Ascending aorta (tissue), 2 donors: ENCODE results near the gene LACTBL1. TPM values are rescaled to one million over a fixed set of nuclear protein-coding genes. Genes with fewer than 3 reads are reported as not detected.

ENCODE experiments used
- DNase-seq, 2 donors: peaks; one replicate each; pipeline ENCODE4 v3.0.0-alpha.2; 2019; ENCODE audit warnings: low spot score in 2 of 2
- H3K27ac ChIP-seq, 2 donors: fragments of 200-600 bp; sonication (generic); one replicate each; pipeline ENCODE4 v1.5.1; 2016 to 2017; ENCODE audit warnings: mild to moderate bottlenecking in 1 of 2
- H3K27me3 ChIP-seq: fragments of 200-600 bp; sonication (generic); one replicate; pipeline ENCODE4 v1.5.1; 2017
- H3K36me3 ChIP-seq, 2 donors: fragments of 200-600 bp; sonication (generic); one replicate each; pipeline ENCODE4 v1.5.1; 2016
- H3K4me1 ChIP-seq, 2 donors: fragments of 200-600 bp; sonication (generic); one replicate each; pipeline ENCODE4 v1.5.1; 2016 to 2017; ENCODE audit warnings: mild to moderate bottlenecking in 1 of 2
- H3K4me3 ChIP-seq, 2 donors: fragments of 200-600 bp; sonication (generic); one replicate each; pipeline ENCODE4 v1.5.1; 2016 to 2017; ENCODE audit warnings: mild to moderate bottlenecking in 1 of 2
- H3K9me3 ChIP-seq, 2 donors: fragments of 200-600 bp; sonication (generic); one replicate each; pipeline ENCODE4 v1.5.1; 2016
- intact Hi-C: fragments of 100-400 bp; cut with DNase I; formaldehyde crosslinking; loops from one replicate; pipeline ENCODE4 v1.15.1; 2023
- total RNA-seq: library from RNA; depleted of rRNA; stranded (reverse); fragments of >200 nt; gene quantifications from one replicate; pipeline ENCODE4 v1.1.0, GENCODE V29; 2016
- TF ChIP-seq, protein P1 (sequence below), 3 experiments: fragments of 200-600 bp in 2 of 3; fragments of 450-650 bp in 1 of 3; sonication (generic) in 2 of 3; IDR thresholded peaks; one replicate each; pipeline ENCODE4 v1.5.1; 2016 to 2019; ENCODE audit warnings: antibody characterized with exemption in 3 of 3, mild to moderate bottlenecking in 1 of 3, moderate library complexity in 1 of 3

Gene LACTBL1
- total RNA-seq, 1 donor from 2014 or later: not detected

DNA sequence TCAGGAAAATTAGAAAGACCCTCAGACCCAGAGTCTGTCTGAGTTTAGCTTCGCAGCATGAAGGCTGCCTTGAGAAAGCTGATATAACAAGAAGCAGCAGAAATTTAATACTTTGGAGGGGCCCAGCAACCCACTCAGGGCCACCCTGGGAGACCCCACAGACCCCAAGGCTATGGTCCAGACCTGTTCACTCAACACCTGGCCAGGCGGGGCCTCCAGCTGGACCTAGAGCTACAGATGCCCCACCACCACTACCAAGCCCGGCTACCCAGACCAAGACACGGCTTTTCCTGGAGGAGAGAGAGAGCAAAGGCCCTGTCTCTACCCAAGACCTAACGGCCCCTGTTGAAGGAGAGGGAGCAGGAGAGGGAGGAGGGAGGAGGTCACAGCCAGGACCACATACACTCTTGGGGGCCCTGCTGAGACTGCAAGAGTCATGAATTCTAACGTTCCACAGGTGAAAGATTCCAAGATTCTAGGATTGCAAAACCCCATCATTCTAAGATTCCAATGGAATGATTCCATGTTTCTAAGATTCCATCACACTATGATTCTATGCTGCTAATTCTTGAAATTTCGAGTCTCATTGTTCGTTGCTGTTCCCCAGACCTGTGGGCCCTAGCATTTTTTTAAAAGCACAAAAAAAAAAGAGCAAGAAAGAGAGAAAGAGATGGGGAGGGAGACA is 53.2 kb downstream of the LACTBL1 start:
- Histone ChIP-seq H3K36me3 (no peaks in the 10 kb centered on the region), H3K4me3 (no peak overlapping the region), H3K27me3 (no peaks in the 10 kb centered on the region), H3K27ac (no peak overlapping the region), H3K4me1 (no peaks in the 10 kb centered on the region), H3K9me3 (no peaks in the 10 kb centered on the region)
- intact Hi-C loops: no loop called here
- TF ChIP-seq, protein P1, sequence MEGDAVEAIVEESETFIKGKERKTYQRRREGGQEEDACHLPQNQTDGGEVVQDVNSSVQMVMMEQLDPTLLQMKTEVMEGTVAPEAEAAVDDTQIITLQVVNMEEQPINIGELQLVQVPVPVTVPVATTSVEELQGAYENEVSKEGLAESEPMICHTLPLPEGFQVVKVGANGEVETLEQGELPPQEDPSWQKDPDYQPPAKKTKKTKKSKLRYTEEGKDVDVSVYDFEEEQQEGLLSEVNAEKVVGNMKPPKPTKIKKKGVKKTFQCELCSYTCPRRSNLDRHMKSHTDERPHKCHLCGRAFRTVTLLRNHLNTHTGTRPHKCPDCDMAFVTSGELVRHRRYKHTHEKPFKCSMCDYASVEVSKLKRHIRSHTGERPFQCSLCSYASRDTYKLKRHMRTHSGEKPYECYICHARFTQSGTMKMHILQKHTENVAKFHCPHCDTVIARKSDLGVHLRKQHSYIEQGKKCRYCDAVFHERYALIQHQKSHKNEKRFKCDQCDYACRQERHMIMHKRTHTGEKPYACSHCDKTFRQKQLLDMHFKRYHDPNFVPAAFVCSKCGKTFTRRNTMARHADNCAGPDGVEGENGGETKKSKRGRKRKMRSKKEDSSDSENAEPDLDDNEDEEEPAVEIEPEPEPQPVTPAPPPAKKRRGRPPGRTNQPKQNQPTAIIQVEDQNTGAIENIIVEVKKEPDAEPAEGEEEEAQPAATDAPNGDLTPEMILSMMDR (IDR thresholded peaks at IDR 0.05): no peak
- DNase-seq: no peak

DNA sequence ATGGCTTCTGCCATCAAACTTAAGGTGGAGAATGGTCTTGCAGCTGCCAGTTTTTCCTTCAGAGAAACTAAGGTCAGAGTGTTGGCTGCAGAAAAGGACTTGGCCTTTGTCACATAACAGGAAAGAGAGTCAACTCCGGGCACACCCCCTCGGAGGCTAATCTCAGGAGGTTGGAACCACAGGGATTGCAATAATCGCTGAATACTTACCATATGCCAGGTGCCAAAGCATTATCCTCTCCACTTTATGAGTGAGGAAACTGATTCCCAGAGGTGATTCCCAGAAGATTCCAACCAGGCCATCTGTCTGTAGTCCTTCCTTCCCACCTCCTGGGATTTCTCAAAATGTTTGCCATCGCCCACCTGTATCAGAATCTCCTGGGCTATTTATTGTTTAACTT is 54.0 kb downstream of the LACTBL1 start:
- DNase-seq: no peak

DNA sequence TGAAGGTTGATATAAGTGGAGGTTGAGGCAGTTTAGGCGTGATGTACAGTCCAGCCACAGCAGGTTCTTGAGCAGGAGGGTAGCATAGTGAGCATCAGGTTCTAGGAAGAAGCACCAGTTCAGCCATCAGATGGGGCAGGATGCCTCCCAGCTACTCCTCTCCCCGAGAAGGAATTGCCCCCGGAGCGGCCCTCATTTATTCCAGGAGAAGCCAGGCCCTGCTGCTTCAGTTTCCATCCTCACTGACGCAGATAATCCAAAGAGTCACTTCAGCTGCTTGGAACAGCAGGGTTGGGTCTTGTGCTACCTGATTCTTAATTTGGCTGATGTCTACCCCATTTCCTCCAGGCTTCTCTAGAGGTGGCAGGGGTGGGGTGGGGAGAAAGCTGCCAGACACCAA is 54.7 kb downstream of the LACTBL1 start:
- Histone ChIP-seq H3K9me3 (no peaks in the 10 kb centered on the region), H3K4me3 (no peak overlapping the region), H3K27me3 (no peaks in the 10 kb centered on the region), H3K27ac (no peak overlapping the region), H3K36me3 (no peaks in the 10 kb centered on the region), H3K4me1 (no peaks in the 10 kb centered on the region)
- intact Hi-C loops: no loop called here
- no peak for DNase-seq
- TF ChIP-seq, protein P1 (IDR thresholded peaks at IDR 0.05): no peak

More for the DNA sequence above, 54.0 kb downstream of the LACTBL1 start:
- no peaks in the 10 kb centered on the region for H3K9me3 ChIP-seq
- H3K4me3 ChIP-seq: no peak overlapping the region
- H3K27ac ChIP-seq: no peak overlapping the region
- H3K36me3 ChIP-seq: no peaks in the 10 kb centered on the region
- TF ChIP-seq, protein P1 (IDR thresholded peaks at IDR 0.05): no peak
- no peaks in the 10 kb centered on the region for H3K4me1 ChIP-seq
- H3K27me3 ChIP-seq: no peaks in the 10 kb centered on the region
- intact Hi-C loops: no loop called here

DNA sequence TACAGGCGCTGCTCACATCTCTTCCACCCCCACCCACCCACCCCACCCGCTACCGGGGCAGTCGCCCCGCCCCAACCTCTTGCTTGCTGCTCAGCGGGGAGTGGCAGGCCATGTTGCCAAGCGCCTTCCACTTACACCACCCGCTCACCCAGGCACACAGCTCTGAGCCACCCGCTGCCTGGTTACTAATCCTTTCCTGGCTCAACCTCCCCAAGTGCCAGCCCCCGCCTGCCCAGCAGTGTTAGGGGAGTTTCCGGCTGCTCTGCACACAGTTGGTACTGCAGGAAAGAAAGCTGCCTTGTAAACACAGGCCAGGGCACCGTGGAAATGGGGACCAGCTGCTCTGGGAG is 56.2 kb downstream of the LACTBL1 start:
- TF ChIP-seq, protein P1 (IDR thresholded peaks at IDR 0.05): no peak
- Histone ChIP-seq H3K9me3 (no peaks in the 10 kb centered on the region), H3K27me3 (no peaks in the 10 kb centered on the region), H3K36me3 (no peaks in the 10 kb centered on the region), H3K4me1 (no peaks in the 10 kb centered on the region), H3K4me3 (no peak overlapping the region), H3K27ac (no peak overlapping the region)
- no peak for DNase-seq
- intact Hi-C loops: no loop called here

DNA sequence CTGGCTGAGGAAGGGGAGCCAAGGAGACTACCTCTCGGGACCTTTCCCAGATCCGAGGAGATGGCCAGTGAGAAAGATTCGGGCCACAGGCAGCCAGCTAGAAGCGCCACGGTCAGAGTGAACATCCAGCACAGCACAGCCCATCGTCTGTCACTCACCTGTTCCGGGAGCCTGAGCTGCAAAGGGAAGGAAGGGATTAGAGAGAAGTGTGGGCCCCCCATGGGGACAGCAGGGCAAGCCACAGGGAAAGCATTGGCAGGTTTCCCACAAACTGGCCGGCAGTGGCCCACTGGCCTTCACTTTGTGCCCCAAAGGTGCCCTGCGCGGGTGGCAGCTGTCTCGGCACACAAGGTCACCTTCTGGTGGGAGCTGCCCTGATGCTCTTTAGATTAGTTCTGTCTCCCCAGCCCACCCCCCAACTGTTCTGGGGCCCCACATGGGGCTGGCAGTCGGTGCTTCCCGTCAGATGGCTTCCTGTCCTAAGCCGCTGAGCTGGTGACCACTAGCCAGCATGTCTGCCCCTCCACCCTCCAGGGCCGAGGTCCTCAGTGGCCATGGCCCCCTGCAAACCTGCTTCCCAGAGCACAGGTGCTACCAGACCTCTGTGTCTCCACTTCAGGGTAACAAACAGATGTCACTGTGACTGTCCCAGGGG is 56.7 kb downstream of the LACTBL1 start:
- no peak for DNase-seq
- Histone ChIP-seq H3K36me3 (no peaks in the 10 kb centered on the region), H3K9me3 (no peaks in the 10 kb centered on the region), H3K27me3 (no peaks in the 10 kb centered on the region), H3K4me1 (no peaks in the 10 kb centered on the region), H3K4me3 (no peak overlapping the region), H3K27ac (no peak overlapping the region)
- TF ChIP-seq, protein P1 (IDR thresholded peaks at IDR 0.05): no peak
- intact Hi-C loops: no loop called here
